ENCODE results near the gene FBXW9. TPM values are rescaled to one million over a fixed set of nuclear protein-coding genes. Genes with fewer than 3 reads are reported as not detected.
A peak's percentile ranks its signal among the peaks of the same experiment; 100 is the strongest.
"Not testable (repeated sequence)": the region's sequence is repeated elsewhere in the genome, so short reads cannot be mapped to it uniquely, and the experiment has no call there.

Gene FBXW9
- total RNA-seq, 3 donors from 2014 or later (not counting 1 experiment from before 2014, with no cell fraction given), result 2.2 to 3.2 (median 2.9) TPM

DNA sequence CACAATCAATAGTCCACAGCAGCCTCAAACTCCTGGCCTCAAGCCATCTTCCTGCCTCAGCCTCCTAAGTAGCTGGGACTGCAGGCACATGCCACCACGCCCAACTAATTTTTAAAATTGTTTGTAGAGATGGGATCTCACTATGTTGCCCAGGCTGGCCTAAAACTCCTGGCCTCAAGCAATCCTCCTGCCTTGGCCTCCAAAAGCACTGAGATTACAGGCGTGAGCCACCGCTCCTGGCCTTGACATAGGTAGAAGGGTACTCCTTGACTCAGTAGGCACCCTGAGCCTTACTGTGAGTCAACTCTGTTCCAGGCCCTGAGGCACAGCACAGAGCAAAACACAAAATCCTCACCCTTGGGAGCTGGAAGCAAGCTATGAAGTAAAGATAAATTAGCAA is 19.5 kb upstream of the FBXW9 start:
- H3K27me3 Mint-ChIP-seq (ENCODE audit: low read depth in 2 of 2), result no peaks in the 10 kb centered on the region
- 97% methylated on average over 3 of the region's 3 CpGs for WGBS (ENCODE audit: insufficient coverage)
- Histone ChIP-seq H3K36me3 (ENCODE audit: control insufficient read depth, insufficient read depth, low read length) (peaks cover 38% of the 10 kb centered on the region), H3K27ac (ENCODE audit: low read length) (no peak overlapping the region), H3K4me3 (ENCODE audit: low read length) (no peak overlapping the region), H3K27me3 (ENCODE audit: control insufficient read depth, insufficient read depth, low read length) (no peaks in the 10 kb centered on the region), H3K4me1 (ENCODE audit: control insufficient read depth, insufficient read depth, low read length) (peaks cover 8% of the 10 kb centered on the region), H3K9me3 (ENCODE audit: control insufficient read depth, insufficient read depth, low read length) (no peaks in the 10 kb centered on the region)
- intact Hi-C loops (cut with micrococcal nuclease), result loop anchor here (2.0 kb wide), 1 partner anchor 41 kb away; no protein-coding TSS in a partner anchor
- no peak overlapping the region for H3K27ac Mint-ChIP-seq
- no peak for ATAC-seq
- TF ChIP-seq, protein P1, sequence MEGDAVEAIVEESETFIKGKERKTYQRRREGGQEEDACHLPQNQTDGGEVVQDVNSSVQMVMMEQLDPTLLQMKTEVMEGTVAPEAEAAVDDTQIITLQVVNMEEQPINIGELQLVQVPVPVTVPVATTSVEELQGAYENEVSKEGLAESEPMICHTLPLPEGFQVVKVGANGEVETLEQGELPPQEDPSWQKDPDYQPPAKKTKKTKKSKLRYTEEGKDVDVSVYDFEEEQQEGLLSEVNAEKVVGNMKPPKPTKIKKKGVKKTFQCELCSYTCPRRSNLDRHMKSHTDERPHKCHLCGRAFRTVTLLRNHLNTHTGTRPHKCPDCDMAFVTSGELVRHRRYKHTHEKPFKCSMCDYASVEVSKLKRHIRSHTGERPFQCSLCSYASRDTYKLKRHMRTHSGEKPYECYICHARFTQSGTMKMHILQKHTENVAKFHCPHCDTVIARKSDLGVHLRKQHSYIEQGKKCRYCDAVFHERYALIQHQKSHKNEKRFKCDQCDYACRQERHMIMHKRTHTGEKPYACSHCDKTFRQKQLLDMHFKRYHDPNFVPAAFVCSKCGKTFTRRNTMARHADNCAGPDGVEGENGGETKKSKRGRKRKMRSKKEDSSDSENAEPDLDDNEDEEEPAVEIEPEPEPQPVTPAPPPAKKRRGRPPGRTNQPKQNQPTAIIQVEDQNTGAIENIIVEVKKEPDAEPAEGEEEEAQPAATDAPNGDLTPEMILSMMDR (IDR thresholded peaks at IDR 0.05), result no peak
- H3K36me3 Mint-ChIP-seq, result no peaks in the 10 kb centered on the region
- H3K4me1 Mint-ChIP-seq, result peaks cover 0 to 16% of the 10 kb centered on the region in 2 donors
- no peaks in the 10 kb centered on the region for H3K9me3 Mint-ChIP-seq
- DNase-seq, result no peak
- no peak overlapping the region for H3K4me3 Mint-ChIP-seq

DNA sequence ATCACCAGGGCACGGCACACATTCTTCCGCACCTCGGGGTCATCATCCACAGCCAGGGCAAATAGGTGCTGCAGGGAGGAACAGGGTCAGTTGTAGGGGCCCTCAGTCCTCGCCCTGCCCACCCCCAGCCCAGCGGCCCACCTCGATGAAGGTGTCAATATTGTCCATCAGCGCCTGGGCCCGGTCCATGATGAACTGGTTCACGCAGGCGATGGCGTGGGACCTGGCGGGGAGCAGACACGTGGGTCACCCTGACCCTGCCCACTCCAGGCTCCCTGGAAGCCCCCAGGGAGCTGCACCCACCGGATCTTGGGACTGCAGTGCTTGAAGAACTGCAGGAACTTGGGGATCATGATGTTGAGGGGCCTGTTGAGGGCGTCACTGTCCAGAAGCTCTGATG is 18.7 kb upstream of the FBXW9 start:
- TF ChIP-seq, protein P1 (IDR thresholded peaks at IDR 0.05), result no peak
- Mint-ChIP-seq H3K27me3 (ENCODE audit: low read depth in 2 of 2) (no peaks in the 10 kb centered on the region), H3K27ac (no peak overlapping the region), H3K9me3 (no peaks in the 10 kb centered on the region), H3K4me3 (no peak overlapping the region), H3K4me1 (peaks cover 0 to 10% of the 10 kb centered on the region in 2 donors), H3K36me3 (no peaks in the 10 kb centered on the region)
- Histone ChIP-seq H3K4me1 (ENCODE audit: control insufficient read depth, insufficient read depth, low read length) (no peaks in the 10 kb centered on the region), H3K9me3 (ENCODE audit: control insufficient read depth, insufficient read depth, low read length) (no peaks in the 10 kb centered on the region), H3K27ac (ENCODE audit: low read length) (no peak overlapping the region), H3K27me3 (ENCODE audit: control insufficient read depth, insufficient read depth, low read length) (no peaks in the 10 kb centered on the region), H3K36me3 (ENCODE audit: control insufficient read depth, insufficient read depth, low read length) (peaks cover 44% of the 10 kb centered on the region), H3K4me3 (ENCODE audit: low read length) (no peak overlapping the region)
- intact Hi-C loops (cut with micrococcal nuclease), result no loop called here
- no peak for DNase-seq
- no peak for ATAC-seq
- 96% methylated on average over 15 of the region's 15 CpGs for WGBS (ENCODE audit: insufficient coverage)

DNA sequence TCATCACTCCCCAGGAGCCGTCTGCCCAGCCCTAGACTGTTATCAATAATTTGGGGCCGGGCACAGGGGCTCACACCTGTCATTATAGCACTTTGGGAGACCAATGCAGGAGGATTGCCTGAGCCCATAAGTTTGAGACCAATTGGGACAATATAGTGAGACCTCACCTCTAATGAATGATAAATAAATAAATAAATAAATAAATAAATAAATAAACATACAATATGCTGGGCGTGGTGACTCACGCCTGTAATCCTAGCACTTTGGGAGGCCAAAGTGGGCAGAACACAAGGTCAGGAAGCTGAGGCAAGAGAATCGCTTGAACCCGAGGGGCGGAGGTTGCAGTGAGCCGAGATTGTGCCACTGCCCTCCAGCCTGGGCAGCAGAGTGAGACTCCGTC is 16.9 kb upstream of the FBXW9 start:
- not testable (repeated sequence) for H3K36me3 Mint-ChIP-seq

DNA sequence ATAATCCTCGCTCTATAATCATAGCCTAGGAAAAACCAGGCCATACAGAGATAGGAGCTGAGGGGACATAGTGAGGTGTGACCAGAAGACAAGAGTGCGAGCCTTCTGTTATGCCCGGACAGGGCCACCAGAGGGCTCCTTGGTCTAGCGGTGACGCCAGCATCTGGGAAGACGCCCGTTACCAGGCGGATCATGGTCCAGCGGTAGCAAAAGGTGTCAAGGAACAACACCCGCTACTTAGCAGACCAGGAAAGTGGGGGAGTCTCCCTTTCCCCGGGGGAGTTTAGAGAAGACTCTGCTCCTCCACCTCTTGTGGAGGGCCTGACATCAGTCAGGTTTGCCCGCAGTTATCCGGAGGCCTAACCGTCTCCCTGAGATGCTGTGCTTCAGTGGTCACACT is 15.6 kb upstream of the FBXW9 start:
- H3K27ac ChIP-seq (ENCODE audit: low read length); H3K4me3 ChIP-seq (ENCODE audit: low read length); H3K27ac Mint-ChIP-seq; H3K9me3 ChIP-seq (ENCODE audit: control insufficient read depth, insufficient read depth, low read length); H3K9me3 Mint-ChIP-seq; H3K27me3 ChIP-seq (ENCODE audit: control insufficient read depth, insufficient read depth, low read length); intact Hi-C loops (cut with micrococcal nuclease); H3K36me3 Mint-ChIP-seq; H3K4me1 ChIP-seq (ENCODE audit: control insufficient read depth, insufficient read depth, low read length); H3K4me1 Mint-ChIP-seq; H3K27me3 Mint-ChIP-seq (ENCODE audit: low read depth in 2 of 2); ATAC-seq; H3K4me3 Mint-ChIP-seq: not testable (repeated sequence)
- peak in 1 of 2 donors; percentile 47 for DNase-seq
- peaks cover 47% of the 10 kb centered on the region for H3K36me3 ChIP-seq (ENCODE audit: control insufficient read depth, insufficient read depth, low read length)
- 95% methylated on average over 9 of the region's 14 CpGs for WGBS (ENCODE audit: insufficient coverage)

More for the DNA sequence above, 16.9 kb upstream of the FBXW9 start:
- peaks cover 47% of the 10 kb centered on the region for H3K36me3 ChIP-seq (ENCODE audit: control insufficient read depth, insufficient read depth, low read length)
- H3K4me1 Mint-ChIP-seq; H3K4me3 ChIP-seq (ENCODE audit: low read length); H3K27ac Mint-ChIP-seq; intact Hi-C loops (cut with micrococcal nuclease); H3K27me3 Mint-ChIP-seq (ENCODE audit: low read depth in 2 of 2); H3K27me3 ChIP-seq (ENCODE audit: control insufficient read depth, insufficient read depth, low read length); H3K4me1 ChIP-seq (ENCODE audit: control insufficient read depth, insufficient read depth, low read length); H3K27ac ChIP-seq (ENCODE audit: low read length); DNase-seq; H3K9me3 ChIP-seq (ENCODE audit: control insufficient read depth, insufficient read depth, low read length); H3K4me3 Mint-ChIP-seq; H3K9me3 Mint-ChIP-seq; ATAC-seq: not testable (repeated sequence)
- 96% methylated on average over 7 of the region's 9 CpGs for WGBS (ENCODE audit: insufficient coverage)
